ENCODE measurements around the gene TACO1. TPM values are rescaled to one million over a fixed set of nuclear protein-coding genes. Genes with fewer than 3 reads are reported as not detected.

Gene TACO1
- total and polyA plus RNA-seq, 9 of the 15 experiments (the other 6 are each of a cell fraction or from before 2014, with no cell fraction given): 10.3 to 41.6 (median 30.9) TPM

- ChIA-PET CTCF (ENCODE audit: low intra/inter-chr PET ratio) (no interaction called here), POLR2A (interaction anchor here (1.2 kb wide), 1 partner anchor 11 kb away, joined by 3 read pairs; no protein-coding TSS in a partner anchor)
- H3K27me3 ChIP-seq (ENCODE audit: control insufficient read depth in 2 of 2, insufficient read depth in 2 of 2, low read length in 2 of 2): no peaks in the 10 kb centered on the region
- no peak for FAIRE-seq
- DNase-seq (ENCODE audit: extremely low read depth in 1 of 4, low spot score in 3 of 4): no peak
- H3K4me3 ChIP-seq: no peak overlapping the region
- H3K9me1 ChIP-seq (ENCODE audit: control insufficient read depth, insufficient read depth, low read length): no peaks in the 10 kb centered on the region
- H3K27ac ChIP-seq (ENCODE audit: extremely low read depth, low read depth, low read length): no peak overlapping the region
- H3K4me2 ChIP-seq (ENCODE audit: insufficient read depth, low read length): no peak overlapping the region
- in situ Hi-C loops (cut with MboI): no loop called here
- no peaks in the 10 kb centered on the region for H3K4me1 ChIP-seq (replicated peaks in 1 of 2; ENCODE audit: control insufficient read depth in 2 of 2, insufficient read depth in 2 of 2, low read length in 2 of 2)
- ATAC-seq: no peak
- no TSS peak for BruUV-seq (replicated peaks)
- no peaks in the 10 kb centered on the region for H3K79me2 ChIP-seq (ENCODE audit: control insufficient read depth, insufficient read depth, low read length)
- no peak overlapping the region for H2AFZ ChIP-seq (ENCODE audit: low read depth, low read length)
- peaks cover 20% of the 10 kb centered on the region; the same call in 2 of the 3 replicates for H3K36me3 ChIP-seq (ENCODE audit: control insufficient read depth, insufficient read depth, low read length)
- 20% methylated on average over 2 of the region's 2 CpGs for WGBS (ENCODE audit: insufficient coverage, low coverage, missing lambda C conversion rate)
- H3K9ac ChIP-seq (ENCODE audit: insufficient read depth in 1 of 2, low read depth in 2 of 2, low read length in 2 of 2): no peak overlapping the region
- no peaks in the 10 kb centered on the region for H3K9me3 ChIP-seq (replicated peaks; ENCODE audit: control insufficient read depth, insufficient read depth, low read depth, low read length)
- TF ChIP-seq U2AF1 (optimal IDR thresholded peaks at IDR 0.05; ENCODE audit: low read depth, low read length): no peak
- TF ChIP-seq ZKSCAN3 (CRISPR knock-in tag; IDR thresholded peaks at IDR 0.05): no peak
- TF ChIP-seq ZNF253 (CRISPR knock-in tag; conservative IDR thresholded peaks at IDR 0.05): no peak
- no peak for TF ChIP-seq MYNN (IDR thresholded peaks at IDR 0.05)
- no peak for TF ChIP-seq MYNN (CRISPR knock-in tag; IDR thresholded peaks at IDR 0.05)
- no peak for TF ChIP-seq ZNF408 (CRISPR knock-in tag; IDR thresholded peaks at IDR 0.05; ENCODE audit: low read depth)
- no peak for TF ChIP-seq PHB (CRISPR knock-in tag; IDR thresholded peaks at IDR 0.05)
- TF ChIP-seq HMG20A (CRISPR knock-in tag; conservative IDR thresholded peaks at IDR 0.05): no peak
- no peak for TF ChIP-seq GTF2A2 (tag; IDR thresholded peaks at IDR 0.05)
- no peak for TF ChIP-seq ZNF589 (CRISPR knock-in tag; IDR thresholded peaks at IDR 0.05; ENCODE audit: low read depth)
- TF ChIP-seq DDX20 (tag; IDR thresholded peaks at IDR 0.05; ENCODE audit: low read depth): no peak
- TF ChIP-seq ZNF445 (CRISPR knock-in tag; IDR thresholded peaks at IDR 0.05; ENCODE audit: low read depth): no peak
- no peak for TF ChIP-seq BRCA1 (IDR thresholded peaks at IDR 0.05)
- no peak for TF ChIP-seq BRCA1 (CRISPR knock-in tag; IDR thresholded peaks at IDR 0.05)
- no peak for TF ChIP-seq DMBX1 (CRISPR knock-in tag; IDR thresholded peaks at IDR 0.05; ENCODE audit: borderline replicate concordance)
- intact Hi-C loops (cut with micrococcal nuclease): no loop called here
- H4K20me1 ChIP-seq (replicated peaks; ENCODE audit: control insufficient read depth, insufficient read depth, low read length): no peaks in the 10 kb centered on the region
Measured at GRCh38 chr17:63653050-63653449, 52.4 kb downstream of the TACO1 start.

Data from K562 (cell line).